Measurements from ENCODE around the gene KCNH5. TPM values are rescaled to one million over a fixed set of nuclear protein-coding genes. Genes with fewer than 3 reads are reported as not detected.
A peak's percentile ranks its signal among the peaks of the same experiment; 100 is the strongest.
"Not testable (repeated sequence)": the region's sequence is repeated elsewhere in the genome, so short reads cannot be mapped to it uniquely, and the experiment has no call there.

Gene KCNH5
- total RNA-seq, 1 experiment from 2014 or later = under 0.01 TPM

GRCh38 chr14:62885451-62885850, 159.8 kb downstream of the KCNH5 start:
- no peak for DNase-seq (ENCODE audit: low read depth)

GRCh38 chr14:62882967-62883366, 162.3 kb downstream of the KCNH5 start:
- DNase-seq (ENCODE audit: low read depth) = no peak

GRCh38 chr14:62866376-62866775, 178.9 kb downstream of the KCNH5 start:
- no peak for DNase-seq (ENCODE audit: low read depth)

- DNase-seq (ENCODE audit: low read depth) = no peak
Observed at GRCh38 chr14:62864588-62864987, 180.7 kb downstream of the KCNH5 start.

GRCh38 chr14:62858011-62858410, 187.2 kb downstream of the KCNH5 start:
- DNase-seq (ENCODE audit: low read depth) = not testable (repeated sequence)

DNA sequence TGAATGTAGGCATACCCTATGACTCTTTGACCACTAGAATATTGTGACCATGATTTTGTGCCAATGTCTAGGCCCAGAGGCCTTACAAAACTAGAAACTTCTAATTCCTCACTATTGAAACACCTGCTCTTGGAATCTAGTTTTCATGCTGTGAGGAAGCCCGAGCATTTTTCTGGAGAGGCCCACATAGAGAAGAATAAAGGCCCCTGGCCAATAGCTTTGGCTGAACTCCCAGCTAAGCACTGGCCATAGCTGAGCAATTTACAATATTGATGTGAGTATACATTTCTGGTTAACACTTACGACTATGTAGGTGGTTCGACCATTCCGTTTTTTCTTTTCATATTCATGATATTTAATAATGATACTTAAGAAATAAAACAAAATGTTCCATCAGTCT, 190.3 kb downstream of the KCNH5 start:
- DNase-seq (ENCODE audit: low read depth) = no peak

DNA sequence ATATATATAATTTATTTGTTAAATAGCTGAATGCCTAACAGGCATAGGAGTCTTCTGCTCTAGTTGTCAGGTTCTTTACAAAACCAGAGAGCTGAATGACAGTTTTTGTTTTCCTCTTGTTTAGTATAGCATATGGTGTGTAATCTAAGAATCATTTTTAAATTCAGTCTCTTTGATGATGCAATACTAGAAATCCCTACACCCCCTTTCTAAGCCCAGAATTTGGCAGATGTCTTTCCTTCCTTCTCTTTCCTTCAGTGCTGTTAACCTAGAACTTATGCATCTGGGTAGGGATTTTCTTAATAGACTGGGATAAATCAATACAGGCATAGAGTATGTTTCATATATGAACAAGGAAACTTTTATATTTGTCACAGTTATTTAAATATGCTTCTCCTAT, 198.1 kb downstream of the KCNH5 start:
- no peak for DNase-seq (ENCODE audit: low read depth)

DNA sequence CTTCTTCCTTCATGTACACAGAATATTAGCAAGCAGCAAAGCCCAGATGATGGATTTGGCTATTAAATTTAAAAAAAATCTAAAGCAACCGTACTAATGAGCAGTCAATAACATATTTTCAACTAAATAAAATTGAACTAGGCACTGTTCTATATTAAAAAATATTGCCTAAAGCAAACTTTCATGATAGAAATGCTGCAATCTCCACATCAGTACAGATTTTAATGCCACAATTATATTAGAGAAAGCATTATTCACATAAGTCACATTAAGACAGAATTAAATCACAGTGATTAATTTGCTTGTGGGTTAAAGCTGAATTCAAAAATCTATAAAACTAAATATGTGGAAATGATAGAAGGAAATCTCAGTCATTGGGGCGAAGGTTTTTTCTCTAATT, 200.7 kb downstream of the KCNH5 start:
- DNase-seq (ENCODE audit: low read depth) = no peak

- DNase-seq (ENCODE audit: low read depth) = no peak
Observed at GRCh38 chr14:62824086-62824485, 221.2 kb downstream of the KCNH5 start.

DNA sequence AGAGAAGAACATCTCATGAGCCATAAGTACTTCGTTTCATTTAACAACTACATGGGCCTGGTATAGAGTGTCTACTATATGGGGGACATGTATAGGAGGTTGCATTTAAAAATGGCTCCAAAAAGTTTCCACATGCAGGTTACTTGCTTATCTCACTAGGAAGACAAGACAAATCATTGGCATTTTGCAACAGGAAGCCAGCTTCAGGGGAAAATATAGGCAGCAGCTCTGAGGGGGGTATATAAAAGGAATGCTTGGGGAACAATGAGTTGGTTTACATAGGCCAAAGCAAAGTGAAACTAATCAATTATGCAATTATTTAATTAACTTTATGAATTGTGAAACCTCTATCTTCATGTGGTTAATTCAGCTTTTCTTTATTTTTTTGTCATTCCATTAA, 225.3 kb downstream of the KCNH5 start:
- no peak for DNase-seq (ENCODE audit: low read depth)

DNA sequence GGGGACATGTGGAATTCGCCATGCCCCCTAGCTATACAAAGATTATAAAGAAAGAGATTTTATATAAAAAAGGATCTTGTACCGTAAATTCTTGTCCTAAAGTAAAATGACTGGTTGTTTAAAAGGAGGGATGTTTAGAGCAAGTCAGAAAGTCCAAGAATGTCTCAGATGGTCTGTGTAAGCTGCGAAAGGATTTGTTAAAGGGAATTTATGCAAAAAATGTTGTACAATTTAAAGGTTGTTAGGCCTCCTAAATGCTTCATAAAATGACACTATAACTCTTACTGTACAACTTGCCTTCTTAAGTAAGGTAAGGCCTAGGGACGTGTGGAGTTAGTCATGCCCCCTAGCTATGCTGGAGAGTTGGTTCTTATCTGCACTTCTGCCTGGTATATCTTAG, 237.6 kb downstream of the KCNH5 start:
- no peak for DNase-seq (ENCODE audit: low read depth)

DNA sequence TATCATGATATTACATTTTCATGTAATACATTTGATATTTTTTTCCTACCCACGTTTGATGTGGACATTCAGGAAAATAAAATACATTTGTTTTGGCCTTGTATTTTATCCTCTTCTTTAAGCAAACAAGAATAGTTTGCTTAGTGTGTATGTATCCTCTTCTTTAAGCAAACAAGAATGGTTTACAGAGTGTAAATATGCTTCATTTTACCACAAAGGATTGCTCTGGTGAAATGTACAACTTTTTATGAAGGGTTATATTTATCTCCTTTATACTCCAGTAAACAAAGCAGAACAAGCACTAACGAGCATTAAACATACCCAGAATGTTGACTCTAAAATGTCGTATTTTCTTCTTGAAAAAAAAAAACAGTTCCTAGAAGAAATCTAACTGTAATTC, 244.7 kb downstream of the KCNH5 start:
- DNase-seq (ENCODE audit: low read depth) = no peak

GRCh38 chr14:62796431-62796830, 248.8 kb downstream of the KCNH5 start:
- no peak for DNase-seq (ENCODE audit: low read depth)

DNA sequence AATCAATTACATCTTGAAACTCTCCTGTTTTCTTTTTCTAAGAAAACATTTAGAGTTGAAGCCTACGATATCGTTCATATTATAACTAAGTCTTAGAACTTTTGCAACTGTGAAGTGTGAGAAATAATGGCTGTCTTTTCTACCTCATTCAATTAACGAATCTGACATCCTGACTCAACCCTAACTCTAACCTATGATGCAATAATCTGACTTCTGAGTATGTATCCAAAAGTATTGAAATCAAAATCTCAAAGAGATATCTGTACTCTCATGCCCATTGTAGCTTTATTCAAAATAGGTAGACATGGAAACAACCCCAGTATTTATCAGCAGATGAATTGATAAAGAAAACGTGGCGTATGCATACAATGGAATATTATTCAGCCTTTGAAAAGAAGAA, 252.7 kb downstream of the KCNH5 start:
- no peak for DNase-seq (ENCODE audit: low read depth)

- DNase-seq (ENCODE audit: low read depth) = not testable (repeated sequence)
Observed at GRCh38 chr14:62781328-62781727, 263.9 kb downstream of the KCNH5 start.

DNA sequence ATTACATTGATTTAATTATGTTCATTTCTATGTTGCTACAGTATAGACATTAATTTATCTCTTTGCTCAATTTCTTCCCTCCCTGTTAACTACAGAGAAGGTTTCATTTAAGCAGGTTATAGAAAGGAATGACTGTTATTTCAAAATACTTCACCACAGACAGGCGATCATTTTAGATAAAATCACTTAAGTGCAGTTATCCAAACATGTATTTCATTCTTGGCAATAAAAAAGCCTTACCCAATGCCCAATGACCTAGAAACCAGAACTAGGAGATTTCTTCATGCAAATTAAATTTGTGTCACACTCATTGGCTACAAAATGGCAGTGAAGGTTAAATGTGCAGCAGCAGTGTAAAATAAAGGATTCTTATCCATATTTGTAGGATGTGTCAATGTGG, 266.4 kb downstream of the KCNH5 start:
- no peak for DNase-seq (ENCODE audit: low read depth)

GRCh38 chr14:62778310-62778709, 266.9 kb downstream of the KCNH5 start:
- DNase-seq (ENCODE audit: low read depth) = no peak

DNA sequence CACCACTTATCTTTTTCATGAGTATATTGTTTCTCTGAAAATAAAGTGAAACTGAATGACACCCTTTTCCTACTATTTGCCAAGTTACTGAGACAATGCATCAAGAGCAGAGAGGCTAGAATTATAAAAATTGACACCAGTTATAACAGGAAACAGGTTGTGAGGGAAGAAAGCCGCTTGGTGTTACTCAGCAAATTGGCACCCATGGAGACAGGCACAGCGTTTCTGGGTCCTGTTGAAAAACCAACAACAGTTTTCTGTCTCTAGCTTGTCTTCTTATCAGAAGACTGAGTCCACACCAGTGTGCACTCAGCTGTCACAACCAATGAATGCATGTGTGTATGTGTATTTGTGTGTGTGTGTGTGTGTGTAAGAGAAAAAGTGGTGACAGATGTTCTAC, 267.7 kb downstream of the KCNH5 start:
- no peak for DNase-seq (ENCODE audit: low read depth)

GRCh38 chr14:62776300-62776699, 269.0 kb downstream of the KCNH5 start:
- DNase-seq (ENCODE audit: low read depth) = no peak

- DNase-seq (ENCODE audit: low read depth) = no peak
Observed at GRCh38 chr14:62768753-62769152, 276.5 kb downstream of the KCNH5 start.

GRCh38 chr14:62763951-62764350, 281.3 kb downstream of the KCNH5 start:
- DNase-seq (ENCODE audit: low read depth) = no peak

GRCh38 chr14:62759796-62760195, 285.5 kb downstream of the KCNH5 start:
- DNase-seq (ENCODE audit: low read depth) = no peak

- DNase-seq (ENCODE audit: low read depth) = not testable (repeated sequence)
Observed at GRCh38 chr14:62746881-62747280, 298.4 kb downstream of the KCNH5 start.

GRCh38 chr14:62745496-62745895, 299.8 kb downstream of the KCNH5 start:
- peak; percentile 5 for DNase-seq (ENCODE audit: low read depth)

DNA sequence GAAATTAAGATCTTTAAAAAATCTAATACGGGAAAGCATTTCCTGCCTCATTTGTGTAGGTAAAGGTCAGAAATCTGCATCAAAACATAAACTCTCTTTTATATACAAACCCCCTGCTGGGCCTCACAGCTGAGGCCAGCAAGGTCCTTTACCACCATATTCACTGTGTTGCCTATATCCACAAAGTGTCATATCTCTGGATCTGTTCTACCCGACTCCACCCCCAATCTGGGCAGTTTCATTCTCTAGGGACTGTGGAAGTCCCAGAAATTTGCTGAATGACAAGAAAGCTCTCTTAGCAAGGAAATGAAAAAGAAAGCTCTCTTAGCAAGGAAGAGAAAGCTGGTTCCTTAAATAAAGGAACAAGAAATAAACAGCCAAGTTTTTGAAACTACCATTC, 301.7 kb downstream of the KCNH5 start:
- no peak for DNase-seq (ENCODE audit: low read depth)

Data from RPMI7951 (cell line).